Measurements from ENCODE around the gene STARD3. TPM values are rescaled to one million over a fixed set of nuclear protein-coding genes. Genes with fewer than 3 reads are reported as not detected.

Gene STARD3
- polyA plus RNA-seq, 1 donor, result 29.9 TPM

- DNase-seq (ENCODE audit: low read depth), result no peak
These were observed 35.8 kb downstream of the STARD3 start for GRCh38 chr17:39672522-39673334.

- no peak for DNase-seq (ENCODE audit: low read depth)
These were observed 36.6 kb downstream of the STARD3 start for GRCh38 chr17:39673335-39674081.

- no peak for DNase-seq (ENCODE audit: low read depth)
These were observed 37.2 kb downstream of the STARD3 start for GRCh38 chr17:39674179-39674578.

- no peak for DNase-seq (ENCODE audit: low read depth)
These were observed 37.9 kb downstream of the STARD3 start for GRCh38 chr17:39674702-39675389.

GRCh38 chr17:39675390-39676082, 38.6 kb downstream of the STARD3 start:
- no peak for DNase-seq (ENCODE audit: low read depth)

GRCh38 chr17:39676198-39676819, 39.4 kb downstream of the STARD3 start:
- DNase-seq (ENCODE audit: low read depth), result no peak

GRCh38 chr17:39677072-39677471, 40.1 kb downstream of the STARD3 start:
- DNase-seq (ENCODE audit: low read depth), result no peak

GRCh38 chr17:39677542-39678339, 40.8 kb downstream of the STARD3 start:
- DNase-seq (ENCODE audit: low read depth), result no peak

GRCh38 chr17:39678340-39679116, 41.6 kb downstream of the STARD3 start:
- no peak for DNase-seq (ENCODE audit: low read depth)

- no peak for DNase-seq (ENCODE audit: low read depth)
These were observed 42.7 kb downstream of the STARD3 start for GRCh38 chr17:39679521-39680192.

GRCh38 chr17:39683295-39683939, 46.5 kb downstream of the STARD3 start:
- DNase-seq (ENCODE audit: low read depth), result no peak

- DNase-seq (ENCODE audit: low read depth), result no peak
These were observed 47.6 kb downstream of the STARD3 start for GRCh38 chr17:39684369-39685192.

GRCh38 chr17:39687101-39687545, 50.2 kb downstream of the STARD3 start:
- DNase-seq (ENCODE audit: low read depth), result no peak

- peak; percentile 71 for DNase-seq (ENCODE audit: low read depth)
These were observed 50.9 kb downstream of the STARD3 start, which contains the start of gene PGAP3 for GRCh38 chr17:39687546-39688474. Gene PGAP3 (minus strand): TSS chr17:39688057. CDS start chr17:39688014, 43 bp downstream.

GRCh38 chr17:39688475-39688835, 51.5 kb downstream of the STARD3 start:
- DNase-seq (ENCODE audit: low read depth), result no peak

- DNase-seq (ENCODE audit: low read depth), result no peak
These were observed 52.0 kb downstream of the STARD3 start for GRCh38 chr17:39688945-39689344.
